Keratinocyte (primary cell): Measurements from ENCODE around the gene RTL1. TPM values are rescaled to one million over a fixed set of nuclear protein-coding genes. Genes with fewer than 3 reads are reported as not detected.

ENCODE experiments used
- DNase-seq: peaks from one replicate; pipeline ENCODE4 v3.0.0-alpha.2; 2011; ENCODE audit warnings: low read depth, missing footprints, low spot score
- FAIRE-seq: peaks from 2 replicates; lab custom pipeline; 2011; peaks lifted over from hg19 to GRCh38; lab: Jason Lieb, UNC
- H2AFZ ChIP-seq: 2 replicates; pipeline ENCODE4 v1.6.0; 2012; ENCODE audit warnings: low read length, control low read depth, inconsistent platforms; ENCODE audit not compliant: control insufficient read depth
- H3K27ac ChIP-seq: 2 replicates; pipeline ENCODE4 v1.5.1; 2011; ENCODE audit warnings: low read length; ENCODE audit not compliant: control insufficient read depth, insufficient read depth
- H3K27me3 ChIP-seq: 3 replicates; pipeline ENCODE4 v1.6.0; 2011; ENCODE audit warnings: low read length; ENCODE audit not compliant: control insufficient read depth, insufficient read depth; ENCODE audit errors: extremely low read depth
- H3K36me3 ChIP-seq, 2 experiments: 2 replicates in 1 of 2; 3 replicates in 1 of 2; pipeline ENCODE4 v1.5.1; 2011; ENCODE audit warnings: low read length in 2 of 2, mild to moderate bottlenecking in 1 of 2; ENCODE audit not compliant: control insufficient read depth in 2 of 2, insufficient read depth in 2 of 2; ENCODE audit errors: extremely low read depth in 1 of 2
- H3K4me1 ChIP-seq: 3 replicates; pipeline ENCODE4 v1.5.1; 2011; ENCODE audit warnings: low read length; ENCODE audit not compliant: control insufficient read depth, insufficient read depth; ENCODE audit errors: extremely low read depth
- H3K4me2 ChIP-seq: 3 replicates; pipeline ENCODE4 v1.6.0; 2011; ENCODE audit warnings: low read depth, low read length; ENCODE audit not compliant: control insufficient read depth, insufficient read depth; ENCODE audit errors: extremely low read depth
- H3K4me3 ChIP-seq, 3 experiments: fragments of 200-600 bp in 1 of 3; sonication (generic) in 1 of 3; 2 replicates in 2 of 3; 3 replicates in 1 of 3; pipeline ENCODE4 v1.5.1; 2011 to 2016; ENCODE audit warnings: low read length in 3 of 3, mild to moderate bottlenecking in 3 of 3, control low read depth in 2 of 3, inconsistent platforms in 1 of 3, low read depth in 1 of 3, mixed read lengths in 1 of 3, mixed run types in 1 of 3, moderate library complexity in 1 of 3; ENCODE audit not compliant: control insufficient read depth in 2 of 3, insufficient read depth in 2 of 3; ENCODE audit errors: extremely low read depth in 1 of 3
- H3K79me2 ChIP-seq: 2 replicates; pipeline ENCODE4 v1.6.0; 2012; ENCODE audit warnings: low read length; ENCODE audit not compliant: control insufficient read depth, insufficient read depth
- H3K9ac ChIP-seq: 3 replicates; pipeline ENCODE4 v1.6.0; 2011; ENCODE audit warnings: low read length; ENCODE audit not compliant: control insufficient read depth, insufficient read depth; ENCODE audit errors: extremely low read depth
- H3K9me1 ChIP-seq: 3 replicates; pipeline ENCODE4 v1.6.0; 2011; ENCODE audit warnings: low read length; ENCODE audit not compliant: control insufficient read depth, insufficient read depth; ENCODE audit errors: extremely low read depth
- H3K9me3 ChIP-seq: 2 replicates; pipeline ENCODE4 v1.5.1; 2012; ENCODE audit warnings: low read depth, low read length; ENCODE audit not compliant: control insufficient read depth
- H4K20me1 ChIP-seq: 3 replicates; pipeline ENCODE4 v1.6.0; 2011; ENCODE audit warnings: low read length; ENCODE audit not compliant: control insufficient read depth, insufficient read depth; ENCODE audit errors: extremely low read depth
- CTCF ChIP-seq, 3 experiments: IDR thresholded peaks in 1 of 3; conservative IDR thresholded peaks in 1 of 3; optimal IDR thresholded peaks in 1 of 3; 2 replicates in 2 of 3; 3 replicates in 1 of 3; pipeline versions ENCODE3 to v1.5.1; 2011; ENCODE audit warnings: low read length in 3 of 3, mild to moderate bottlenecking in 3 of 3, moderate library complexity in 2 of 3, control low read depth in 1 of 3, inconsistent platforms in 1 of 3; ENCODE audit not compliant: insufficient read depth in 2 of 3; ENCODE audit errors: extremely low read depth in 1 of 3
- EZH2 ChIP-seq: IDR thresholded peaks from one replicate; pipeline ENCODE4 v1.6.1; 2012; ENCODE audit warnings: inconsistent platforms, mild to moderate bottlenecking, low read length, moderate library complexity
- dilution Hi-C: fragments of 300-500 bp; cut with MboI; formaldehyde crosslinking; loops from one replicate; pipeline ENCODE4 v1.7.0; 2020; ENCODE audit warnings: low sequenced_read_pairs; ENCODE audit not compliant: extremely low pct_ligation_motif_present
- polyA plus RNA-seq, 5 experiments: library from polyadenylated mRNA; depleted of rRNA in 3 of 5; stranded (reverse) in 3 of 5; stranded (forward) in 1 of 5; unstranded in 1 of 5; fragments of >200 nt; gene quantifications; 1 replicate in 1 of 5; 2 replicates in 3 of 5; 3 replicates in 1 of 5; pipeline versions ENCODE4 v1.2.1 to v1.2.3, GENCODE V29; 2011 to 2012; ENCODE audit warnings: missing spikeins in 2 of 5, low read depth in 1 of 5, low replicate concordance in 1 of 5

RTL1 gene
- polyA plus RNA-seq, 1 donor (not counting 4 experiments of a cell fraction or from before 2014, with no cell fraction given) = not detected

DNA sequence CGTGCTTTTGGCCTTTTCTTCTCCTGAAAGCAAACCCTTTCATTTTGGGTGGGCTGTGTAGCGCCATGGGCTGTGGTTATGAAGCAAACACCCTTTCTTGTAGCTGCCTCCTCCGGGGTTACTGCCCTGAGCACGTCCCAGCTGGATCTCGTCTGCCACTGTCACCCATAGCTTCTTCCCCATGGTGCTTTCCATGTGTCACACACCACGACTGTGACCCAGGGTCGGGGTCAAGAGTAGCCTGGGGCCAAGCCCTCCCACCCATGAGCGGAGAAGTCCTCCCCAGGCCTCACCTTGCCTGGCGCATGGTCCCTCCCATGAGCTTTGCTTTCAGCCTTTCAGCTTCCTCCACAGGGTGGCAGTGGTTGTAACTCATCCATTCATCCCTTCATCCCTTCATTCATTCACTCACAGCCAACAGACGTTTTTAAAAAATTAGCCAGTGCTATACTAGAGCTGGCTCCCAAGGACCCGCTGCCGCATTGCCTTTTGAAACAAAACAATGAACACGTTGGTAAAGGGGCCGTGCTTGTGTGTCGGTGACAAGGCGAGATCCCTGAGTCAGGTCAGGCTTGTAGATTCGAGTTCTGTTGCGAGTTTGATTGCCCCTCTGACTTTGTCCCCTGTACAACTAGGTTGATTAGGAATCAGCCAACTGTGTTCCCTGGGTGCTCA lies 48.1 kb downstream of the RTL1 start:
- no peaks in the 10 kb centered on the region for H3K9me3 ChIP-seq
- H3K27me3 ChIP-seq = no peaks in the 10 kb centered on the region
- H3K9me1 ChIP-seq = no peaks in the 10 kb centered on the region
- H3K27ac ChIP-seq = no peak overlapping the region
- H3K36me3 ChIP-seq = no peaks in the 10 kb centered on the region
- TF ChIP-seq EZH2 (no peak), CTCF (optimal IDR thresholded peaks at IDR 0.05 in 1 of 3, IDR thresholded peaks at IDR 0.05 in 1 of 3, conservative IDR thresholded peaks at IDR 0.05 in 1 of 3; ENCODE audit: extremely low read depth in 1 of 3, insufficient read depth in 2 of 3, low read length in 3 of 3) (no peak)
- no peak for DNase-seq
- H4K20me1 ChIP-seq = no peaks in the 10 kb centered on the region
- no peak overlapping the region for H2AFZ ChIP-seq
- H3K4me3 ChIP-seq = no peak overlapping the region
- dilution Hi-C loops = no loop called here
- FAIRE-seq = no peak
- H3K9ac ChIP-seq = no peak overlapping the region
- H3K4me2 ChIP-seq = no peak overlapping the region
- no peaks in the 10 kb centered on the region for H3K79me2 ChIP-seq
- no peaks in the 10 kb centered on the region for H3K4me1 ChIP-seq

DNA sequence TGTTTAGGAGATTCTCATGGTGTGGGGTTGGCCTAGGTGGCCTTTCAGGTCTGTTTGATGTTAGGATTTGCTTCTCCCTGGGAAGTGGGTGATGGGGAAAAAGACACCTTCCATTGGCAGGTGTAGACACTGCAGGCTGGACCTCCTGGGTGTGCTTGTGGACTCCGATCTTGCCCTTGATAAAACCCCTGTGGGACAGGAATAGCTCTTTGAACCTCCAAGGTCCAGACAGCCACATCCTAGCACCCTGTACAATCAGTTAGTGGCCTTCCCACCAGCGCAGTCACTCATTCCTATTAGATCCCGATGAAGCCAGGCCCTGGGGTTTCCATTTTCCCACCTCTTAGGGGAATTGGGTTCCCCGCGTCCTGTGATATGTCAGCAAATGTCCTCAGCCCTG lies 49.1 kb downstream of the RTL1 start:
- FAIRE-seq = no peak
- H3K9ac ChIP-seq = no peak overlapping the region
- no peaks in the 10 kb centered on the region for H3K36me3 ChIP-seq
- H4K20me1 ChIP-seq = no peaks in the 10 kb centered on the region
- H3K27me3 ChIP-seq = no peaks in the 10 kb centered on the region
- H3K79me2 ChIP-seq = no peaks in the 10 kb centered on the region
- H3K9me3 ChIP-seq = no peaks in the 10 kb centered on the region
- H3K9me1 ChIP-seq = no peaks in the 10 kb centered on the region
- no peak overlapping the region for H2AFZ ChIP-seq
- no peaks in the 10 kb centered on the region for H3K4me1 ChIP-seq
- H3K27ac ChIP-seq = no peak overlapping the region
- TF ChIP-seq CTCF (optimal IDR thresholded peaks at IDR 0.05 in 1 of 3, IDR thresholded peaks at IDR 0.05 in 1 of 3, conservative IDR thresholded peaks at IDR 0.05 in 1 of 3; ENCODE audit: extremely low read depth in 1 of 3, insufficient read depth in 2 of 3, low read length in 3 of 3) = no peak
- TF ChIP-seq EZH2 = no peak
- H3K4me2 ChIP-seq = no peak overlapping the region
- dilution Hi-C loops = no loop called here
- H3K4me3 ChIP-seq = no peak overlapping the region
- no peak for DNase-seq
